T follicular helper cell (primary cell): Measurements from ENCODE around the gene AGMO.

Experiments used
- DNase-seq: peaks from one replicate; pipeline ENCODE4 v3.0.0-alpha.2; 2020; ENCODE audit warnings: low read depth

AGMO gene

DNA sequence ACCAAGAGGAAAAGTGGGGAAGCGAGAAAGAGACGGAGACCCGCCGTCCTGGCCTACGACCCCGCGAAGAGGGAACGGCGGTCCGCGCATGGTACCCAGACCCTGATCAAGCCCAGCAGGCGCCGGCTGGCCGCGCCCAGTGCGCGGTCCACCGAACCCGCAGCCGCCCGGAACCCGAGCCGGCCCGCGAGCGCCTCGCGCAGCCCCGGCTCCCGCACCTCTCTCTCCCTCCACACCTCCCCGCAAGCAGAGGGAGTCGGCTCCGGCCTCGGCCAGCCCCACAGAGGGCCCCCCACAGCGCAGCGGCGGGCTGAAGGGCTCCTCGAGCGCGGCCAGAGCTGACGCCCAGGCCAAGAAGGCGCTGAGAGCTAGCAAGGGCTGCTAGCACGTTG is 164.7 kb downstream of the AGMO start:
- no peak for DNase-seq

- DNase-seq, result no peak
Measured at GRCh38 chr7:15396210-15397158, 165.3 kb downstream of the AGMO start.

DNA sequence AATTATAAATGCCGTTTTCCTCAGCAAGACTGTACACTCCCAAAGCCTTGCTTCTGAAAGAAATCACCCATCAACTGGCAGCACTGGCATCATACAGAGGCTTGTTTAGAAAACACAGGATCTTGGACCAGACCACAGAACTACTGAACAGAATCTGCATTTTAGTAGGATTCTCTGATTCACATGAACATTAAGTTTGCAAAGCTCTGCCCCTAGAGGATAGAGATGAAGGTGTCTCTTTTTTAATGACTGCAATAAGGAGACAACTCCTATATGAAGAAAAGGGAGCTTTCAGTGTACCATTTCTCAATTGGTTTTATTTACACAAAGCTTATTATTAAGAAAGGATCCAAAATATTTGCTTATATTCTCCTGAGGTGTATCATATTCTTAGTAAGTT is 172.7 kb downstream of the AGMO start:
- DNase-seq, result no peak

DNA sequence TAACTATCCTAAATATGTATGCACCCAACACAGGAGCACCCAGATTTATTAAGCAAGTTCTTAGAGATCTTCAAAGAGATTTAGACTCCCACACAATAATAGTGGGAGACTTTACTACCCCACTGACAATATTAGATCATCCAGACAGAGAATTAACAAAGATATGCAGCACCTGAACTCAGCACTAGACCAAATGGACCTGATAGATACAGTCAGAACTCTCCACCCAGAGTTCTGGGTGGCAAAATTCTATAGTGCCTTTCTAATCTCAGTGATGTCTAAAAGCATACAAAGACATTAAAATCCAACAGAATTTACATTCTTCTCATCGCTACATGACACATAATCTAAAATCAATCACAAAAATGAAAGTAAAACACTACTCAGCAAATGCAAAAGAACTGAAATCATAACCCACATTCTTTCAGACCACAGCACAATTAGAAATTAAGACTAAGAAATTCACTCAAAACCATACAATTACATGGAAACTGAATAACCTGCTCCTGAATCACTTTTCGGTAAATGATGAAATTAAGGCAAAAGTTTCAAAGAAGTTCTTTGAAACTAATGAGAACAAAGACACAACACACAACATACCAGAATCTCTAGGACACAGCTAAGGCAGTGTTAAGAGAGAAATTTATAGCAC is 183.2 kb downstream of the AGMO start:
- DNase-seq, result no peak

DNA sequence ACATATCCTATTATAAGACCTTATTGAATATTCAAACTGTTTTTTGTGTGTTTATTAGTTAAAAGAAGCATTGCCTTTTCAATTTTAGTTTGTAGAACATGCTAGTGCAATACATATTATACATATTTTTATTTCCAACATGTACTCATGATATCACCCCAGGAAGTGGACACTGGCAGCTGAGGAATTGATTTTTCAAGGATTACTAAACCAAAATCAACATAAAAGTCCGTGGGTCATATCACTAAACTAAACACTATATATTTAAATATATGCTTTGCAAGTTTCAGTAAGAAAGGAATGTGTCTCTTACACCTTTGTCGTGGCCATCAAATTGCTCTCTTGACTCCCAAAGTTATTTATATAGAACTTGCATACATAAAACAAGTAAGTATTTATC is 185.2 kb downstream of the AGMO start:
- no peak for DNase-seq

- DNase-seq, result no peak
Measured at GRCh38 chr7:15370441-15370840, 191.4 kb downstream of the AGMO start.

- DNase-seq, result no peak
Measured at GRCh38 chr7:15368653-15369052, 193.2 kb downstream of the AGMO start.

DNA sequence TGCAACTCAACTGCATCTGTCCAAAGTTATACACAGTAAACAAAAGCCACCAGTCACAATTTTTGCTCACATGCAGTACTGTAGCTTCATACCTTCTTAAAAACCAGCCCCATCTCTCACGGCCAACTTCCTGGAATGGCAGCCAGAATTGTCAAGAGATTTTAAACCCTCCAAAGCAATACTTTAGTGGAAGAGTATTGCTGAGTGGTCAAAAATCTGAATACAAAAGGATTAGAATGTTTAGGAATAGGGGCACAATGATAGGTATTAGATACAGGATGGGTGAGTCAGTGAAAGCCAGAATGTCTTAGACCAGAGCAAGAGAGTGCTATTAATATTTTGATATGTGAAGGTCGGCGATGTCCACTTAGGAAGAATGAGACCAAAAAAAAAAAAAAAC is 193.9 kb downstream of the AGMO start:
- no peak for DNase-seq

DNA sequence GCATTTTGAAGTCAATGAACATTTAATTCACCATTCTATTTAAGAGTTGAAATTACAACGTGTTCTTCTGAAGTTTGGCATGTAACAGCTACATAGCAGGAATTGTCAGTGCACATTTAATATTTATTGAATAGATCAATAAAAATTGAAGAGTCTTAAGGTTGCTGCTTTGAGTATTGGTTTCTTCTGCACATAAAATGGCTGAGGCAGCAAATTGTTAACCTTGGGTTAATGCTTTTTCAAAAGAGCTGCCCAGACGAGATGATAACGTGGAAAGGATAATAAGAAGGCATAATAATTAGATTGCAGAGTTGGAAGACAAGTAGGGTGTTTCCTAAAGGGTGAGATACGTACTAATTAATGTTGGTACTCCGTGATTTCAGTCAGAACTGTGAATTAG is 203.7 kb downstream of the AGMO start:
- DNase-seq, result no peak

DNA sequence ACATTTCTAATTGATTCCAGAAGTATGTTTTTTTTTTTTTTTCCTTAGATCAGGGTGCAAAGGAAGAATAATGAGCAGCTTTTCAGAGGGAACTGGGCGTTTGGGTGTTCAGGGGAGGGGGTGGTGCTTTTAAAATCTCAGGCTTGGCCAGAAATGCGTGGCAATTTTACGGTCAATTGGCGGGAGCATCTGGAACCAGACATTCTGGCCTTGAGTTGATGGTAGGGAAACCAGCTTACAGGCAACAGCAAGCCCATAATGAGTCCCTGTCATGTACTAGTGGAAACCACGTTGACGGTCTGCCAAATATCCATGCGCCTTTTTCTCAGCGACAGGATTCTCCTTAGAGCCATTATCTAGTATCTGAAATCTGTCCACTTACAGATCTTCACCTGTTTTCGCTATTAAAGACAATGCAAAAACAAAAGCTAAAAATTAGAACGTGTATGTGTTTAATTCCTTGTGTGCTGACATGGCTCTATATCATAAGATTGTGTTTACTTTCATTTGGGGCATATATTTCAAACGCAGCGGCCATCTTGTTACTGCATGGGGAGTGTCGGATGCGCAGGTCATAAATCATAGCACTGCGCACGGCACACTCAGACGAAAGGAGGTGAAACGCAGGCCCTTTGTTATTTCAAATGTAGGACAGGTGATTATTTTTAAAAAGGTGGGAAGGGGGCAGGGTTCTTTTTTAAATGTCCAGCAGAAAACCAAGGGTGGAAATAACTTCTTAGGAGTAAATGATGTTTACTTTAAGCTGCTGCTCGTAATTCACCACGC is 209.2 kb downstream of the AGMO start:
- no peak for DNase-seq

- no peak for DNase-seq
Measured at GRCh38 chr7:15345216-15345615, 216.6 kb downstream of the AGMO start.

- no peak for DNase-seq
Measured at GRCh38 chr7:15341817-15342216, 220.0 kb downstream of the AGMO start.

- DNase-seq, result no peak
Measured at GRCh38 chr7:15336146-15336545, 225.7 kb downstream of the AGMO start.

- DNase-seq, result no peak
Measured at GRCh38 chr7:15335390-15335789, 226.4 kb downstream of the AGMO start.

GRCh38 chr7:15334536-15335263 is 227.1 kb downstream of the AGMO start:
- no peak for DNase-seq

DNA sequence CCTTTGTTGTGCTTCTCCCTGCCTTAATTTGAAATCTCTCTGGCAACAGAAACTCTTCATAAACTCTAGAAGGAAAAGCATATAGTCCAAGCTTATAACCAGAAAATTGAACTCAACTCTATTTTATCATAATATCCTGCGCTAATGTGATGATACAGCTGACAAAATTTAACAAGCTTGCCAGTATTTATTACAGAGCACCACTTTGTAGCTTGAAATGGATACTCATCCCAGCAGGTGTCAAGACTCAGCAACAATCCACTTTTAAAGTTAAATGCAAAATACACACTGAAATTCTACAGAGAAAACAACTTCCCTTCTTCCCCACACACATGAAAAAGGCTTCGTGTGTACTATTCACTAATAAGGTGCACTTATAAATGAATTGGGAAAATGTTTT is 228.9 kb downstream of the AGMO start:
- DNase-seq, result no peak

- DNase-seq, result no peak
Measured at GRCh38 chr7:15330943-15331342, 230.9 kb downstream of the AGMO start.

- no peak for DNase-seq
Measured at GRCh38 chr7:15327001-15327400, 234.8 kb downstream of the AGMO start.

GRCh38 chr7:15326044-15326644 is 235.7 kb downstream of the AGMO start:
- no peak for DNase-seq

GRCh38 chr7:15323550-15323949 is 238.3 kb downstream of the AGMO start:
- no peak for DNase-seq

DNA sequence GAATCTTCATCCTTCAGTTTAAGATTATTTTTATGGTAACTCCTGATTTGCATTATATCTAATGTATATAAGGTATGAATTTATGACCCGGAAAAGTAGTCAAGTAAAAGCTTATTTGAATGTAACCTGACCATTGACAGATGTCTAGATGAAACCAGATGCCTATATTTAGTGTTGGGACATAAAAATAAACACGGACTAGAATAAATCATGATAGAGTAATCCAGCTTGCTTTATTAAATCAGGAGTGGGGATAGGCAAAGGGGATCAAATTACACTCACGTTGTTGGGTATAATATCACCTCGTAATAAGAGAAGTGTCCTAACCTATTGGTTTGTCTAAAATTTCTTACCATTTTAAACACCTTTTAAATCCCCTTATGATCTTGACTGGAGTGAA is 244.6 kb downstream of the AGMO start:
- no peak for DNase-seq

GRCh38 chr7:15315678-15316077 is 246.1 kb downstream of the AGMO start:
- DNase-seq, result no peak
